GM21526 (cell line): ENCODE data around the gene CFC1.
"Not testable (repeated sequence)": the region's sequence is repeated elsewhere in the genome, so short reads cannot be mapped to it uniquely, and the experiment has no call there.

Source experiments
- ATAC-seq: cut with Tn5 transposase; IDR thresholded peaks from one replicate; pipeline ENCODE4 v1.9.1; 2021; ENCODE audit warnings: moderate library complexity; ENCODE audit not compliant: unreplicated experiment, low FRiP score

CFC1 gene

DNA sequence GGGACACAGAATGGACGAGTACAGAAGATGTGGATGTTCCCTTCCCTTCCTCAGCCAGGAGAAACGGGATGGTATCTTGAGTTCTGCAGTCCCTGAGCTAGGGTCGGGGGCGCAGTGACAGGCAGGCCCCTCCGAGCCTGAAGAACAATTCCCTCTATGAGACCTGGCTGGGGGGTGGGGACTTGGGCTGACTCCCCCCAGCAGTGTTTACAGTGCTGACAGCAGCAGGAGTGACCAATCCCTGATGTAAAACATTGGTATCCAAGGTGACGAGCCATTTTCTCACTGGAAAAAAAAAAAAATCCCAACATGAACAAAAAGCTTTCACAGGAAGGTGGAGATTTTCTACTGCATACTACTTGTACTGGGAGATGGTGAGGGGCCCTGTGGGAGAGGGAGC is at the start of gene CFC1:
CFC1 (minus strand) TSS at position 183 of the 400 bp plus-strand sequence. CDS start 288 bp downstream, outside the sequence.
- not testable (repeated sequence) for ATAC-seq

GRCh38 chr2:130641688-130642087 is 42.3 kb upstream of the CFC1 start:
- ATAC-seq, result not testable (repeated sequence)

- ATAC-seq, result not testable (repeated sequence)
Measured at GRCh38 chr2:130638973-130639372, 39.6 kb upstream of the CFC1 start.

DNA sequence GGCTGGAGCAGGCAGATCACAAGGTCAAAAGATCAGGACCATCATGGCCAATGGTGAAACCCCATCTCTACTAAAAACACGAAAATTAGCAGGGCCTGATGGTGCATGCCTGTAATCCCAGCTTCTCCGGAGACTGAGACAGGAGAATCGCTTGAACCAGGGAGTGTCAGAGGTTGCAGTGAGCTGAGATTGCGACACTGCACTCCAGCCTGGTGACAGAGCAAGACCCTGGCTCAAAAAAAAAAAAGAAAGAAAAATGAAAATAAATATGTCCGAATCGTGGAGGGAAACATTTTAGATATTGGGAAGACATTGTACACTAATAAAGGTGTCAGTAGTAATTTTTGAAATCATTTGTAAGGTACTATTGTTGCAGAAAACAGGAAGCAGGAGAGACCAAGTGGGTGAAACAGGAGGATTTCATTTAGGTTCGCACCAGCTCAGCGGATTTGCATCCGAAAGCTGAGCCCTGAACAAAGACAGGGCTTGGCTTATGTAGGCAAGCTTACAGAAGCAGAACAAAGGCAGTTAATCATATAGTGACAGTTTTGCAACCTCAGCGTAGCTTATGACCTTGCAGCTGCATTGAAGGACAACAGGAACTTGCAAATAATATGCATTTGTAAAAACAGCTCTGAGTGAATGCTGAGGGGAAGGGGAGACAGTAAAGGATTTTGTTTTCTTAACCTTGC is 29.6 kb upstream of the CFC1 start:
- not testable (repeated sequence) for ATAC-seq

- not testable (repeated sequence) for ATAC-seq
Measured at GRCh38 chr2:130611140-130611539, 11.8 kb upstream of the CFC1 start, which contains the start of gene POTEJ. POTEJ (plus strand) TSS chr2:130611440; CDS start chr2:130611533, 93 bp downstream.

- not testable (repeated sequence) for ATAC-seq
Measured at GRCh38 chr2:130610486-130610885, 11.1 kb upstream of the CFC1 start.

GRCh38 chr2:130609002-130609920 is 9.9 kb upstream of the CFC1 start:
- not testable (repeated sequence) for ATAC-seq

- not testable (repeated sequence) for ATAC-seq
Measured at GRCh38 chr2:130608276-130609001, 9.1 kb upstream of the CFC1 start.

DNA sequence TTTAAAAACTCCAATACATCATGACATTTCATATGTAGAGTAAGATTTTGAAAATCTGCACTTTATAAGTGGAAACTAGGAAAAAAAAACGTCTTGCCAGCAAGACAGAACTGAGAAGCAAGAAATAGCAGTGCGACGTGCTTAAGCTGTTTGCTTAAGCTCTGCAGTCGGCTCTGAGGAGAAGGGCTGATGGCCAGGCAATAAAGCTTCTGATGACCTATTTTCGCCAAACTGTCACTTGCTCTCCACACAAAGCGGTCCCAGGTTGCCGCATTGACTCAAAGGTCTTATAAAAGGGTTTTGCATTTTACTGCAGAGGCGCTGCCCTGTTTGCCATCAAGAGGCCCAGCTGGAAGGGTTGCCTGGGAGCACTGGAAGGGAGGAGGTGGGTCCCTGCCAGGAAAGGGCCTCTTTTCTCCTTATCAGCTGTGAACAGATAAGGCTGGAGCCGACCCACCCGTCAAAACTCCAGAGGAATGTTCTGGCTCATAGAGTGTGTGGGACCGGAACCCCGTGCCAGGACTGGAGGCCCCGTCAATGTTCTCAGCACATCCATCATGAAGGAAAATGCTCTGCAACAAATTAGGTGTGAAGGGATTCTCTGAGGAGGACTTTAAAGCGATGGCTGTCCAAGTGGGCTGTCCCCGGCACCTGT is 2.4 kb upstream of the CFC1 start:
- not testable (repeated sequence) for ATAC-seq

GRCh38 chr2:130599926-130600325 is 551 bp upstream of the CFC1 start:
- not testable (repeated sequence) for ATAC-seq

DNA sequence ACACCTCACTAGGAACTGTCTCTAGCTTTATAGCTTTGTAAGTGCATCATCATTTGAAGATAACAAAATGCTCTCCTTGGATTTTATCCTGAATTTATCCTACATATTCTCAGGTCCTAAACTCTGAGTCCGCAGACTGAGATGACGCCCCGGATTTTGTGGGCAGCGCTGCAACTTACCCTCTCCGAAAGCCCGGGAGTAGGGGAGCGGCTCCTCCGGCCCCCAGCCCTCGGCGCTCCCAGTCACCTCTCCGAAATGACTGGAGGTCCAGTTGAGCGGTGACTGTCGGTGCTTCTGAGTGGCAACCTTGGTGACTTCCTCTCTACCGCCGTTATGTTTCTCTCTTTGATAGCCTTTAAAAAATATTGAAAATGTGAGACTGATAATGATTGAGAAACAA is 912 bp downstream of the CFC1 start:
- ATAC-seq, result not testable (repeated sequence)

DNA sequence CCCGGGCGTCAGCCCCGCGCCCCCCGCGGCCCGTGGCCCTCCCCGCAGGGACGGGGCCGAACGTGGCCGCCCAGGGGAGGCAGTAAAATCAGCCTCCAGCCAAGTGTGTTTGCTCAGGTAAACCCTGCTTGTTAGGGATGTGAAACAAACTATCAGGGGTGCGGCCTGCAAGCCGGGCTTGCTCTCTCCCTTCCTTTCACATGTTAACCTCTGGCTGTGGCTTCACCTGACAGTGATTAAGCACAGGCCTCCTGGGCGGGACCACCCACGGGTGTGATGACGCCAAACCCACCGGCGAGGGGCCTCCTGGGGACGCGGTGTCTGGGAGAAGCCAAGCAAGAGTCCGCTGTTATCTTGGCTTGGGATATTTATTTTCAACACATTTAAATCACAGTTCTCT is 1.4 kb downstream of the CFC1 start:
- not testable (repeated sequence) for ATAC-seq

DNA sequence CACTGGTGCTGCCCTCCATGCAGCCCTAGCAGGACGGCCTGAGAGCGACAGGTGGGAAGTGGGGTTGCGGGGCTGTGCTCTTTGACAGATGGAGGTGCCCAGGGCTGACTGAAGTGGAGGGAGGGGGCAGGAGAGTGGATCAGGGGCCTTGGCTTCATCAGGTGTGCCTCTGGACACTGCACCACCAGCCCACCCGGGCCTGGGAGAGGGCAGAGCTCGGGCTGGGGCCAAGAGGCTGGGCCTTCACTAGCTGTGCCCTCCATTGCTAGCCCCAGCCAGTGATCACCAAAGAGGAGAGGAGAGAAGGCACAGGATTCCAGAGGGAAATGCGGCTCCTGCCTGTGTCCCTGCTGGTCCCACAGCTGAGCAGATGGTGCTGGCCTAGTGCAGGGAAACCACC is 2.6 kb downstream of the CFC1 start:
- not testable (repeated sequence) for ATAC-seq

DNA sequence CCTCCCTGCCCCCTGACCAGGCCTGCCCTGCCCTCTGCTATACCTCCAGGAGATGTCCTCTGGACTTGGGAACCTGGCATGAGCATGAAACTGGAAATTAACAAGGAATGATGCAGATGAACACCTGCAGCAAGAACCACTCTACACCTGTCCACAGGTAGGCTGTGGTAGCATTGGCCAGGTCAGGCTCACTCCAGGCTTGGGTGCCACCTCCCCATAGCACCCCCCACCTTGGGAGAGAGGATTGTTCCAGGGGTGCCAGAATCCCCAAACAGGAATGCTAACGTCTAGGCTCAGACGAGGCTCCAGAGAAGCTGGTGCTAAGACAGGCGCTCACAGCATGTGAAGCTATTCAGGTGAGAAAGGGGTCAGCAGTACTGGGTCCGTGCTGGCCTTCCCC is 5.4 kb downstream of the CFC1 start:
- ATAC-seq, result not testable (repeated sequence)

GRCh38 chr2:130592791-130593414 is 6.5 kb downstream of the CFC1 start:
- not testable (repeated sequence) for ATAC-seq

GRCh38 chr2:130590842-130591359 is 8.5 kb downstream of the CFC1 start:
- not testable (repeated sequence) for ATAC-seq

- ATAC-seq, result not testable (repeated sequence)
Measured at GRCh38 chr2:130590170-130590841, 9.1 kb downstream of the CFC1 start.

GRCh38 chr2:130588688-130589458 is 10.5 kb downstream of the CFC1 start:
- not testable (repeated sequence) for ATAC-seq
